ENCODE measurements around the gene KHSRP.

KHSRP gene

DNA sequence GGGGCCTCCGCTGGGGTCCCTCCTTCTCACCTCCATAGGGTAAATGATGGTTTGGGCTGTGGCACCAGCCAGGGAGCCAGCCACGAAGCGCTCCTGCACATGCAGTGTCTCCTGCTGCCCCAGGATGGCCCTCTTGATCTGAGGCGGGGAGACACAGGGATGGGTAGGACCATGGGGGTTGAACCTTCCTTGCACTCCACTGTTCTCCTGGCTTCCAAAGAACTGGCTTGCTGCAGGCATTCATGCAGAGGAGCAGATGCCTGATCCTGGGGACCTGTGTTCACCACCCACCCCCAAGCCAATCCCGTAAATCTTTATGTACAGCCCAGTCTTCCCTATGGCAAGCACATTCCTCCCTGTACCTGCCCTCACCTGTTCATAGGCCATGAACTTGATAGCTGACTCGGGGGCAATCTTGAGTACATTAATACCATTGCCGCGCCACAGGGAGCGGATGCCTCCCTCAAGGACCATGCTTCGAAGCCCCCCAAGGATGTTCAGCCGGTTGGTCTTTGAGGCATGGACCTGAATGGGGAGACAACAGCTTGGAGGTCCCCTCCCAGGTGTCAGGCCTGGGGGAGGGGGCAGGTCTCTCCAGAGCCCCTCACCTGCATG, 29.4 kb upstream of the KHSRP start:
- Histone ChIP-seq H3K9ac (ENCODE audit: low read depth, low read length, poor library complexity, severe bottlenecking) (no peak overlapping the region), H3K9me2 (replicated peaks; ENCODE audit: low read depth, low read length) (no peaks in the 10 kb centered on the region), H2AFZ (ENCODE audit: low read length) (no peak overlapping the region), H3K4me2 (ENCODE audit: low read depth, low read length, poor library complexity, severe bottlenecking) (no peak overlapping the region), H3K36me3 (ENCODE audit: insufficient read depth, low read length) (peaks cover 3% of the 10 kb centered on the region; the same call in 1 of the 2 replicates), H3K27me3 (ENCODE audit: insufficient read depth, low read length, poor library complexity, severe bottlenecking) (no peaks in the 10 kb centered on the region), H4K20me1 (ENCODE audit: insufficient read depth, low read length, poor library complexity, severe bottlenecking) (no peaks in the 10 kb centered on the region), H3K79me2 (ENCODE audit: insufficient read depth, low read length) (peaks cover 3% of the 10 kb centered on the region; the same call in 1 of the 2 replicates), H3K4me1 (ENCODE audit: insufficient read depth, low read length, poor library complexity, severe bottlenecking) (peaks cover 11% of the 10 kb centered on the region), H3K4me3 (ENCODE audit: low read length, poor library complexity, severe bottlenecking) (no peak overlapping the region), H3K9me3 (ENCODE audit: insufficient read depth, low read depth, low read length) (no peaks in the 10 kb centered on the region), H3F3A (ENCODE audit: low read depth) (no peaks in the 10 kb centered on the region)
- TF ChIP-seq EZH2phosphoT487 (IDR thresholded peaks at IDR 0.05; ENCODE audit: borderline replicate concordance) (no peak), CTCF (conservative IDR thresholded peaks at IDR 0.05; ENCODE audit: low read length) (no peak)

DNA sequence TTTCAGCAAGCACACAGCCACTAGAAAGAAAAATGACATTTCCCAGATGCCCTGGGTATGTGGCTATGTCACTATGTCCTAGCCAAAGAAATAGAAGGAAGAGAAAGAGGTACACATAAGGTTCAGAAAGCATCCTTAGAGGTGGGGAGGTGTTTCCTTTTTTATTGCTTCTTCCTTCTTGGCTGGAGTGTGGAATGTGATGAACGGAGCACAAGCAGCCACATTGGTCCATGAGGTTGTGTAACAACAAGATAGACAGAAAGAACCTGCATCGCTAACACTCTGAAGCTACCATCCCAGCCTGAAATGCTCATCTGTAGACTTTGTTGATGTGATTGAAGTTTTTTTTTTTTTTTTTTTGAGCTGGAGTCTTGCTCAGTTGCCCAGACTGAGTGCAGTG, 28.3 kb upstream of the KHSRP start:
- Histone ChIP-seq H3K4me3 (ENCODE audit: low read length, poor library complexity, severe bottlenecking) (no peak overlapping the region), H3K4me2 (ENCODE audit: low read depth, low read length, poor library complexity, severe bottlenecking) (no peak overlapping the region), H3K27me3 (ENCODE audit: insufficient read depth, low read length, poor library complexity, severe bottlenecking) (no peaks in the 10 kb centered on the region), H3K9me3 (ENCODE audit: insufficient read depth, low read depth, low read length) (no peaks in the 10 kb centered on the region), H3K36me3 (ENCODE audit: insufficient read depth, low read length) (peaks cover 3% of the 10 kb centered on the region; the same call in 1 of the 2 replicates), H3F3A (ENCODE audit: low read depth) (no peaks in the 10 kb centered on the region), H3K79me2 (ENCODE audit: insufficient read depth, low read length) (no peaks in the 10 kb centered on the region), H3K9me2 (replicated peaks; ENCODE audit: low read depth, low read length) (no peaks in the 10 kb centered on the region), H4K20me1 (ENCODE audit: insufficient read depth, low read length, poor library complexity, severe bottlenecking) (no peaks in the 10 kb centered on the region), H3K9ac (ENCODE audit: low read depth, low read length, poor library complexity, severe bottlenecking) (no peak overlapping the region), H2AFZ (ENCODE audit: low read length) (no peak overlapping the region), H3K4me1 (ENCODE audit: insufficient read depth, low read length, poor library complexity, severe bottlenecking) (no peaks in the 10 kb centered on the region)
- TF ChIP-seq CTCF (conservative IDR thresholded peaks at IDR 0.05; ENCODE audit: low read length), result no peak
- TF ChIP-seq EZH2phosphoT487 (IDR thresholded peaks at IDR 0.05; ENCODE audit: borderline replicate concordance), result no peak

GRCh38 chr19:6452223-6452614, 27.6 kb upstream of the KHSRP start:
- Histone ChIP-seq H3K4me2 (ENCODE audit: low read depth, low read length, poor library complexity, severe bottlenecking) (no peak overlapping the region), H4K20me1 (ENCODE audit: insufficient read depth, low read length, poor library complexity, severe bottlenecking) (no peaks in the 10 kb centered on the region), H3K4me1 (ENCODE audit: insufficient read depth, low read length, poor library complexity, severe bottlenecking) (no peaks in the 10 kb centered on the region), H3F3A (ENCODE audit: low read depth) (no peaks in the 10 kb centered on the region), H3K9me3 (ENCODE audit: insufficient read depth, low read depth, low read length) (no peaks in the 10 kb centered on the region), H2AFZ (ENCODE audit: low read length) (no peak overlapping the region), H3K27me3 (ENCODE audit: insufficient read depth, low read length, poor library complexity, severe bottlenecking) (no peaks in the 10 kb centered on the region), H3K9me2 (replicated peaks; ENCODE audit: low read depth, low read length) (no peaks in the 10 kb centered on the region), H3K36me3 (ENCODE audit: insufficient read depth, low read length) (peaks cover 3% of the 10 kb centered on the region; the same call in 1 of the 2 replicates), H3K4me3 (ENCODE audit: low read length, poor library complexity, severe bottlenecking) (no peak overlapping the region), H3K9ac (ENCODE audit: low read depth, low read length, poor library complexity, severe bottlenecking) (no peak overlapping the region), H3K79me2 (ENCODE audit: insufficient read depth, low read length) (no peaks in the 10 kb centered on the region)
- TF ChIP-seq EZH2phosphoT487 (IDR thresholded peaks at IDR 0.05; ENCODE audit: borderline replicate concordance), result no peak
- no peak for TF ChIP-seq CTCF (conservative IDR thresholded peaks at IDR 0.05; ENCODE audit: low read length)
